GM21360 (cell line): ENCODE measurements around the gene MST1.

Experiments
- ATAC-seq: cut with Tn5 transposase; IDR thresholded peaks from one replicate; pipeline ENCODE4 v1.9.1; 2021; ENCODE audit warnings: mild to moderate bottlenecking, moderate library complexity; ENCODE audit not compliant: unreplicated experiment

MST1 gene

DNA sequence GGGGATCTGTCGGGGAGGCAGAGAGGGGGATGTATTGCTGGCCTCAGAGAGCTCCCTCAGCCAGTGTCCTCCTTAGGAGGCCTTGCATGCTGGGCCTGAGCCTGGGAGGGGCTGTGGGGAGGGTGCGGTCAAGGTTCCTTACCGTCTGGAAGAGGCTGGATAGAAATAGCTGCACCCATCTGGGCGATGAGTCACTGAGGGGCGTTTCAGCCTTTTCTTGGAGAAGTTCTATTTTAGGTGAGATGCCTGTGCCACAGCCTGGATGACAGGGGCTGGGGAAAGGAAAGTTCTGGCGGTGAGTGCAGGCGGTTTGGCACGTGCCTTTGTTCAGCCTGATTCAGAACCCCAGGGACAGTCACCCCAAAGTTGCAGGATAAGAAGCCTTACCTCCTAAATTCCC, 50.8 kb downstream of the MST1 start:
- no peak for ATAC-seq

DNA sequence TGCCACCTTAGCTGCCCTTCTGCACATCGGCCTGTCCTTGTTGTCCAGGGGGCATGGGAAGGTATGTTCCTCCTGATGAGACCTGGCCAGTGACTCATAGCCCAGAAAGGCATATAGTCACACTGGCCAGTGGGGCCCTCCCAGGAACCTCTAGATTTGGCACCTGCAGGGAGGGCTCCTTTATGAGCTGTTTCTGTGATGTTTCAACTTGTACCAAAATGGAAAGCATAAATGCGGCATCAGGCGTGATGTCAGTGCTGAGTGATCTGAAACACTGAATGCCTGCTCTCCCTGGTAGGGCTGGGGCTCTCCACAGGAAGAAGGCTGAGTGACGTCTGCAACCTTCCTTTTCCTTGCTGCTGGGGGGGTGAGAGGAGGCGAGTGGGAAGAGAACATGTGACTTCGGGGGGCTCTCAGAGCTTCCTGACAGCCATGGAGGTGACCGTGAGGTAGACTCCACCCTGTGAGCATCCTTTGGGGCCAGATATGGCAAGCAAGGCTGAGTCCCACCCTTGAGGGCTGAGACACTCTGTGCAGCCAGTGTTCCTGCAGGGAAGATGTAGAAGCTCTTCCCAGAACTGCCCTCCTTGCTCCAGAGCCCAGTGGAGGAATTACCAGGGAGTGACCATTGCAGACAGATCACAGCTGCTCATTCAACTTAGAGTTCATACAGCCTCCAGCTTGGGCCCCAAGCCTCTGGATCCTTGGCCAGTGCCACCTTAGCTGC, 52.2 kb downstream of the MST1 start:
- ATAC-seq: no peak

DNA sequence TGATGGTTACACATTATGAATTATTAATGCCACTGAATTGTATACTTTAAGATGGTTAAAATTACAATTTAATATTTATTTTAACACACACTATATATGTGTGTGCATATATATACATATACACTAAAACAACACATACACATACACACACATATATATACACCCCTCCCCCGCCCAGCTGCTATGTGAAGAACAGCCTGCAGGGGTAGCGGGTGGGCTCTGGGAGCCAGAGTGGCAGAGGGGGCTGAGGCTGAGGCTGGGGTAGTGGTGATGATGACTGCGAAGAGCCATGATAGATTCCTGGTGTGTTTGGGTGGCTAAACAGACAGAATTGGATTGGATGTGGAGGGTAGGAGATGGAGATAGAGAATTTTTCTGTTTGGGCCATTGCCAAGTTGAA, 54.5 kb downstream of the MST1 start:
- no peak for ATAC-seq
